SK-N-MC (cell line): ENCODE results near the gene NHLRC3.

Experiments used
- EZH2 ChIP-seq: fragments of 200-600 bp; sonication (generic); IDR thresholded peaks from one replicate; pipeline ENCODE4 v1.6.1; 2017; ENCODE audit warnings: antibody characterized with exemption
- POLR2AphosphoS5 ChIP-seq: IDR thresholded peaks from 2 replicates; pipeline ENCODE4 v1.6.1; 2012; ENCODE audit warnings: mild to moderate bottlenecking, low read depth, low read length, borderline replicate concordance

- TF ChIP-seq POLR2AphosphoS5 (no peak), EZH2 (no peak)
Measured at GRCh38 chr13:39034085-39034484, 4.2 kb upstream of the NHLRC3 start.
